MCF 10A (cell line): Measurements from ENCODE around the gene SPACA7. TPM values are rescaled to one million over a fixed set of nuclear protein-coding genes. Genes with fewer than 3 reads are reported as not detected.

Experiments used
- BruUV-seq: library from RNA; stranded (reverse); fragments of 400-500 nt; replicated peaks from 2 replicates; lab custom pipeline; 2021; lab: Mats Ljungman, UMichigan
- CTCF ChIA-PET: fragments of 300-600 bp; sonication (Branson Sonifier 250); formaldehyde crosslinking; extraction: SDS; loops from one replicate; lab custom pipeline; 2021; ENCODE audit warnings: antibody characterized with exemption, inconsistent platforms; lab: Yijun Ruan, JAX
- POLR2A ChIA-PET: fragments of 300-600, 350-650 bp; sonication (Branson Sonifier 250); formaldehyde crosslinking; extraction: SDS; loops from one replicate; lab custom pipeline; 2020; ENCODE audit warnings: antibody characterized with exemption, inconsistent platforms; lab: Yijun Ruan, JAX
- DNase-seq: peaks from one replicate; pipeline ENCODE4 v3.0.0-alpha.2; 2018; ENCODE audit not compliant: unreplicated experiment
- H3K27ac Mint-ChIP-seq: one replicate; pipeline ENCODE4 v1.8.0; 2022; ENCODE audit warnings: mild to moderate bottlenecking, low read depth, mixed read lengths; ENCODE audit not compliant: unreplicated experiment
- H3K27me3 Mint-ChIP-seq: one replicate; pipeline ENCODE4 v1.8.0; 2022; ENCODE audit warnings: mixed read lengths; ENCODE audit not compliant: insufficient read depth, unreplicated experiment
- H3K36me3 Mint-ChIP-seq: one replicate; pipeline ENCODE4 v1.8.0; 2022; ENCODE audit warnings: mild to moderate bottlenecking, moderate library complexity, mixed read lengths; ENCODE audit not compliant: insufficient read depth, unreplicated experiment
- H3K4me1 Mint-ChIP-seq: one replicate; pipeline ENCODE4 v1.8.0; 2022; ENCODE audit warnings: mixed read lengths; ENCODE audit not compliant: insufficient read depth, unreplicated experiment
- H3K4me3 Mint-ChIP-seq: one replicate; pipeline ENCODE4 v1.8.0; 2022; ENCODE audit warnings: mild to moderate bottlenecking, moderate library complexity, mixed read lengths; ENCODE audit not compliant: unreplicated experiment
- H3K9me3 Mint-ChIP-seq: one replicate; pipeline ENCODE4 v1.8.0; 2022; ENCODE audit warnings: mixed read lengths; ENCODE audit not compliant: unreplicated experiment
- intact Hi-C: fragments of 100-400 bp; cut with micrococcal nuclease; formaldehyde crosslinking; loops from 2 replicates; pipeline ENCODE4 v1.14.1; 2022
- total RNA-seq: library from RNA; stranded (reverse); gene quantifications from 2 replicates; pipeline ENCODE4 v1.2.3, GENCODE V29; 2022
- TF ChIP-seq, protein P1 (sequence below): fragments of 200-600 bp; IDR thresholded peaks from one replicate; pipeline ENCODE4 v1.8.0; 2022; ENCODE audit warnings: antibody characterized with exemption, mild to moderate bottlenecking; ENCODE audit not compliant: unreplicated experiment

SPACA7 gene
- total RNA-seq, 1 experiment from 2014 or later = not detected

DNA sequence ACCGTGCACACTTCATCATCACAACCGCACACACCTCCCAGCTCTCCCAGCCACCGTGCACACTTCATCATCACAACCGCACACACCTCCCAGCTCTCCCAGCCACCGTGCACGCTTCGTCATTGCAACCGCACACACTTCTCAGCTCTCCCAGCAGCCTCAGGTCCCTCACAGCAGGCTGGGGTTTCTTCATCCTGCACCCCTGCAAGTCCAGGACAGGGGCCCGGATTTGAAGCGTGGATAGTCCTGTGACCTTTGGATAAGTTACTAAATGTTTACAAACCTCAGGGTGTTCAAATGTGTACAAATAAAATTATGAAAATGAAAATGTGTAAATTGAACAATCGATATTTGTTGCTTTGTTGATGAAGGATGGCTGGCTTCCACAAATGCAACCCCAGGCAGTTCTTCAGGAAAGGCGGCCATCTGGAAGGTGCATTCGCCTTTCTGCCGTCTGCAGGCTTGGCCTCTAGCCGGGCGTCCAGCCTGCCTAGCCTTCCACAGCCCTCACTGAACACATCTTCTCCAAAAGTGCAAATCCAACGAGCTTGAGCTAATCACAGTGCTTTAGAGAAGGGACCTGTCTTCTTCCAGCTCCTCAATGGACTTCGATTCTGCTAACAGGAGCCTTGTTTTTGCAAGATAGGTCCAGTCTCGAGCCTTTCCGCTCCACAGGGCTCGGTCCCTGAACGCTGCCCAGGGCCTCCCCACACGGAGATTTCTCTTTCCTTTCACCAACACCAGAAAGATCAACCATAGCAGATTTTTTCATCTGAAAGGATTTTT lies 74.2 kb downstream of the SPACA7 start:
- no peak for DNase-seq
- H3K4me3 Mint-ChIP-seq = no peak overlapping the region
- no peaks in the 10 kb centered on the region for H3K36me3 Mint-ChIP-seq
- no peak overlapping the region for H3K27ac Mint-ChIP-seq
- no TSS peak for BruUV-seq
- H3K4me1 Mint-ChIP-seq = no peaks in the 10 kb centered on the region
- TF ChIP-seq, protein P1, sequence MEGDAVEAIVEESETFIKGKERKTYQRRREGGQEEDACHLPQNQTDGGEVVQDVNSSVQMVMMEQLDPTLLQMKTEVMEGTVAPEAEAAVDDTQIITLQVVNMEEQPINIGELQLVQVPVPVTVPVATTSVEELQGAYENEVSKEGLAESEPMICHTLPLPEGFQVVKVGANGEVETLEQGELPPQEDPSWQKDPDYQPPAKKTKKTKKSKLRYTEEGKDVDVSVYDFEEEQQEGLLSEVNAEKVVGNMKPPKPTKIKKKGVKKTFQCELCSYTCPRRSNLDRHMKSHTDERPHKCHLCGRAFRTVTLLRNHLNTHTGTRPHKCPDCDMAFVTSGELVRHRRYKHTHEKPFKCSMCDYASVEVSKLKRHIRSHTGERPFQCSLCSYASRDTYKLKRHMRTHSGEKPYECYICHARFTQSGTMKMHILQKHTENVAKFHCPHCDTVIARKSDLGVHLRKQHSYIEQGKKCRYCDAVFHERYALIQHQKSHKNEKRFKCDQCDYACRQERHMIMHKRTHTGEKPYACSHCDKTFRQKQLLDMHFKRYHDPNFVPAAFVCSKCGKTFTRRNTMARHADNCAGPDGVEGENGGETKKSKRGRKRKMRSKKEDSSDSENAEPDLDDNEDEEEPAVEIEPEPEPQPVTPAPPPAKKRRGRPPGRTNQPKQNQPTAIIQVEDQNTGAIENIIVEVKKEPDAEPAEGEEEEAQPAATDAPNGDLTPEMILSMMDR = no peak
- CTCF ChIA-PET = interaction anchor here (0.7 to 1.8 kb wide), 2 partner anchors 822 to 976 kb away, joined by 3 to 9 read pairs; no protein-coding TSS in a partner anchor
- intact Hi-C loops = no loop called here
- H3K27me3 Mint-ChIP-seq = no peaks in the 10 kb centered on the region
- POLR2A ChIA-PET = no interaction called here
- peaks cover 7% of the 10 kb centered on the region for H3K9me3 Mint-ChIP-seq

GRCh38 chr13:112450904-112451240 lies 74.7 kb downstream of the SPACA7 start:
- Mint-ChIP-seq H3K4me3 (no peak overlapping the region), H3K9me3 (peaks cover 7% of the 10 kb centered on the region), H3K27me3 (no peaks in the 10 kb centered on the region), H3K4me1 (no peaks in the 10 kb centered on the region), H3K36me3 (no peaks in the 10 kb centered on the region), H3K27ac (no peak overlapping the region)
- intact Hi-C loops = no loop called here
- CTCF ChIA-PET = interaction anchor here (1.8 kb wide), 1 partner anchor 976 kb away, joined by 9 read pairs; no protein-coding TSS in a partner anchor
- no peak for DNase-seq
- TF ChIP-seq, protein P1 = no peak
- POLR2A ChIA-PET = no interaction called here
- no TSS peak for BruUV-seq

- Mint-ChIP-seq H3K9me3 (peaks cover 12% of the 10 kb centered on the region), H3K36me3 (no peaks in the 10 kb centered on the region), H3K4me1 (no peaks in the 10 kb centered on the region), H3K27ac (no peak overlapping the region), H3K27me3 (no peaks in the 10 kb centered on the region), H3K4me3 (no peak overlapping the region)
- no TSS peak for BruUV-seq
- ChIA-PET POLR2A (no interaction called here), CTCF (interaction anchor here (1.8 kb wide), 1 partner anchor 977 kb away, joined by 9 read pairs; no protein-coding TSS in a partner anchor)
- DNase-seq = no peak
- TF ChIP-seq, protein P1 = no peak
- intact Hi-C loops = no loop called here
Measured at GRCh38 chr13:112451512-112452379, 75.6 kb downstream of the SPACA7 start.
